Right renal pelvis (tissue), 4 donors: Measurements from ENCODE around the gene GRB10. TPM values are rescaled to one million over a fixed set of nuclear protein-coding genes. Genes with fewer than 3 reads are reported as not detected.

Experiments used
- DNase-seq, 4 donors: peaks; one replicate each; pipeline ENCODE4 v3.0.0-alpha.2; 2013; ENCODE audit warnings: low read depth in 4 of 4, low spot score in 3 of 4, missing footprints in 1 of 4
- polyA plus RNA-seq, 4 donors: library from polyadenylated mRNA; unstranded; fragments of 120-200 nt; gene quantifications; one replicate each; pipeline ENCODE4 v1.2.1, GENCODE V29; 2013; ENCODE audit not compliant: insufficient read length in 4 of 4

The GRB10 gene
- polyA plus RNA-seq: 10 to 100 TPM; 31.4 to 40.4 (median 32.4) TPM

DNA sequence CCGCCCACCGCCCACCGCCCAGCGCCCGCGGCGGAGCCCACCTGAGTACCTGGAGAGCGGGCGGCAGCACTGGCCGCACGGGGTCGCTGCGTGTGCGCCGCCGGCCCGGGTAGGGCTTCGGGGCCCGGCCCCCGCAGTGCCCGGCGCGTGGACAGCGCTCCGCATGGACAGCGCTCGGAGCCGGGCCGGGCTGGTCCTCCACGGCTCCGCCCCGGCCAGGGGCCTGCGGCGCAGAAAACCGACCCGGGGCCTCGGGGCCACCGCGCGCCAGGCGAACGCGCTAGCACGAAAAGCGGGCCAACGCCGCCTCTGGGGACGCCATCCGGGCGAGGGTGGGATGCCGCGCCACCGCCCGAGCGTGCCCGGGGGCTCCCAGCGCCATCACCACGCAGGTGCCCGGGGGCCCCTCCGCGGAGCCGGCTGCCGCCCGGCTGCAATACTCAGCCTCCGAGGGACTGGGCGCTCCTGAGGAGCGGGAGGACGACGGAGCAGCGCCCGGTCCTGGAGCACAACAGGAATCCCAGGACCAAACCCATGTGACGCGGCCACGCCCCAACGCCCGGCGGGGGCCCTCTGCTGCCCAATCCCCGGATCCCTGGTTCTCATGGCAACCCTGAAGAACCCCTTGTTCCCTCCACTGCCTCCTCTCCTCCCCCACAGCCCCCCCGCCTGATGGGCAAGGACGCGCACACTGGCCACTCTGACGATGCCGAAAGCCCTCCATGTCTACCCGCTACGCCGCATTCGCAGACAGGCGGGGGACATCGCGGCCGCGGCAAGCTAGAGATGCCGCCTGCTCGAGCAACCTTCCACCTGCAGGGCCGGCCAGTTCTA lies at the start of gene GRB10:
Gene GRB10 (minus strand): TSS at position 522 of the 834 bp plus-strand sequence. CDS start 50,574 bp downstream, outside the sequence.
- DNase-seq: no peak

DNA sequence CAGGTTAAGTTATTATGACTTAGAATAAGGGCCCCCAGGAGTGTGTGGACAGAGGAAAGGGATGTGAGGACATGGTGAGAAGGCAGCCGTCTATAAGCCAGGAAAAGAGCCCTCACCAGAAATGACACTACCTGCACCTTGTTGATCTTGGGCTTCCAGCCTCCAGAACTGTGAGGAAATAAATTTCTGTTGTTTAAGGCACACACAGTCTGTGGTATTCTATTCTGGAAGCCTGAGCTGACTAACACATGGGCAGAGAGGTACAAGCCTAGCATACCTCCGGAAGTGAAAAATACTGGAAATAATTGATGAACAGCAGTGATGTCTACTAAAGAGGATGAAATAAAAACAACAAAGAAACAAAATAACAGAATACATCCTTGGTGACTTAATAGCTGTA lies 46.1 kb upstream of the GRB10 start:
- DNase-seq: no peak

DNA sequence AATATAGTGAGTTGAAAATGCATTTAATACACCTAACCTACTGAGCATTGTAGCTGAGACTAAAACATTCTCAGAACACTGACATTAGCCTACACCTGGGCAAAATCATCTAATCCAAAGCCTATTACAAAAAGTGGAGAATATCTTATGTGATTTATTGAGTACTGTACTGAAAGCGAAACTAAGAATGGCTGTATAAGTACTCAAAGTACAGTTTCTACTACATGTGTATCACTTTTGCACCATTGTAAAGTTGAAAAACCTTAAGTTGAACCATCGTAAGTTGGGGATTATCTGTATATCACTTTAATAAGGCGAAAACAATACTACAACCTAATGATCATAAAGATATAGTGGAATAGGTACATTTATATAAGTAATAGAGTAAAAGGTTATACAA lies 45.4 kb upstream of the GRB10 start:
- DNase-seq: no peak

DNA sequence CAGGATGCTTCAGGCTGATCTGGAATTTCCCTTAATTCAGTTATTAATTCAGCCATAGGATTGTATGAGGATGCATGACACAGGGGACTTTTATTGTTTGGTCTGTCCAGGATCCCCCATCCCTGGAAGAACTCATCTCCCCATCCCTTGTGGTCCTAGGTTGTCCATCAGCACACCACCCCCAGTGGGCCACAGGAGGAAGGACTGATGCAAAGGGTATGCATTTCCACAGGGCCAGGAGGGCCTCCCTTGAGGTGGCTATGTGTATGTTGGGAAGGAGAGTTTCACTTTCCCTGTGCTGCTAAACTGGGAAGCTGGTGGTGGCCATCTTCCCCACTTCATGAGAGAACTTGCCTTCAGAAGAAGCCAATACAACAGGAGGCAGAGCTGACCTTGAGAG lies 44.6 kb upstream of the GRB10 start:
- DNase-seq: no peak

DNA sequence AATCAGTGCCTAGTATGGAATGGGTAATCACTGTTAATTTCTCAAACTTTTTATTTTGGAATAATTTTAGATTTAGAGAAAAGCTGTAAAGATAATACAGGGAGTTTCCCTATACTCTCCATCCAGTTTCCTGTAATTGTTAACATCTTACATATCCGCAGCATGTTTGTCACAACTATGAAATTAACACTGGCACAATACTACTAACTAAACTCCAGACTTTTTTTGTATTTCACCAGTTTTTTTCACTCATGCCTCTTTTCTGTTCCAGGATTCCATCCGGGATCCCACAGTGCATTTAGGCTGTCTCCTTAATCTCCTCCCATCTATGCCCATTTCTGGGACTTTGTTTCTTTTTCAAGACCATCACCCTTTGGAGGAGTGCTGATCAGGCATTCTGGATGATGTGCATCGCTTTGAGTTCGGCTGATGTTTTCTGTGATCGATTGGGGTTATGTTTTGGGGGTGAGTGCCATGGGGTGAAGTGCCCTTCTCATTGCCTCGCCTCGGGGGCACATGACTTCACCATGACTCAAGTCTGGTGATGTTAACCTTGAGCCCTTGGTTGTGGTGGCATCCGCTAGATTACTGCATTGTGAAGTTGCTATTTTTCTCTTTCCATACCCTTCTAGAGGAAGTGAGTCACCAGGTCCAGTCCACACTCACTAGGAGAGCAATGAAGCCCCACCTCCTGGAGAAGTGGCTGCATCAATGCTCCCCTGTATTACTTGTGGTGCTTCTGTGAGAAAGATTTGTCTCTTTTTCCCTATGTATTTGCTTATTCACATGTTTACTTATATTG lies 43.9 kb upstream of the GRB10 start:
- DNase-seq: no peak

DNA sequence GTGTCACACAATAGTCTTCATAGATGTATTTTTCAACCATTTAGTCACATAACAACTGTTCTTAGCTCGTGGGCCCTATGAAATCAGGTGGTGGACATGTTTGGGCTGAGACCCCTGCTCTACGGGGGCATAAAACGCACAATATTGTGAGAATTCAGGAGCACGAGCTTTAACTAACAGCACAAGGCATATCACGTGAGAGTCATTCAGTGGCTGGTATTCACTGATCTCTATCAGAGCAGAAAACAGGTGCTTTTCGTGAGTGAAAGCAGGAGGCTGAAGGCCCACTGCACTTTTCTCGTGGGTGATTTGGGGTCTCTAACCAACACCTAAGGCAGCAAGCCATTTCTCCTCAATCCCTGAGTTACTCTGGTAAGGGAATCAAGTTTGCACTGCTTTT lies 42.8 kb upstream of the GRB10 start:
- DNase-seq: no peak

DNA sequence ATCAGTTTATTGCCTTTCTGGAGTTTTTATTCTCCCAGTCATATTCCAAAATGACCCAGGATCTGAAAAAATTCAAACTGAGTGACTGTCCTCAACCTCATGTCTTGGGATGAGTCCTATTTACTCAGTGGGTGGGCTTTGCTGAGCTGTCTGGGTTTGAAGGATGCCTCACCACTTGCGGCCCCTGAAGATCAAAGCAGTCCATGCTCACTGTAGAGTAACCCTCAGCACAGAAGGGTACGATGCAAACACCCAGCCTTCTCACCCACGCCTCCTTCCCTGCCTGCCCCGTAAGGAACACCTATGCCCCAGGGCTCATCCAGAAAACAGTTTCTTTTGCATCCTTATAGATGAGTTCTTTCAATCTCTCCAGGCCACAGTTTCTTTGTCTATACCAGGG lies 42.2 kb upstream of the GRB10 start:
- no peak for DNase-seq

DNA sequence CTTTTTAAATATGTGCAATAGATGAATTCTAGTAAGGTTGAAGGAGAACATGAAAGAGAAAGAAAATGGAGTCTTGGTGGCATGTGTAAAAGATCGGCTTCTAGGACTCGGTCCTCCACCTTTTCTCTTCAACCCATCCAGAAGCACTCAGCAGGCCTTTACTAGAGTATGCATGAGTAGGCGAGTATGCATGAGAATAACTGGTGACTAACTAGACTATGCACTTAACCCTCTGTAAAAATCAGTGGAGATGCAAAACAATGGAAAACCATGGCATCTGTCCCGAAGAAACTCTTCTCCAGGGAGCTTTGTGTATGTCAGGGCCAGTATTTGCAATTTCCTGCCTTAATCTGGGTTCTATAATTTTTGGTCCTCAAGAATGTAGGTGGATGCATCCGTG lies 40.0 kb upstream of the GRB10 start:
- no peak for DNase-seq

DNA sequence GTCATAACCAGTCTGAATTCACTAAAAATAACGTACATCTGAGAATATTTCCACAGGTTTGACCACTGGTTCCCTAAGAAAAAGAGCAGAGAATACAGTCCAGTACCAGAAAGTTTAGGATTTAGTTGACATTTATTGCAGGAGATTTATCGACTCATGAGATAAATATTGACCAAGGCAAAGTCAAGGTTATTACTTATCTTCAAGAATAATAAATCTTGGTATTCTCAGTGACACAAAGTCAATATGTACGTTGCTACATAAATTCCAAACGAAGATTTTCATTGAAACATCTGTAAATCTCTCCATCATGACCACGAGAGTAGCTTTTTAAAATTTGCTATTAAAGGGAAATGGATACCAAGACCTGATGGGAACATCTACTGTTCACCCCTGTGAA lies 39.4 kb upstream of the GRB10 start:
- DNase-seq: no peak

DNA sequence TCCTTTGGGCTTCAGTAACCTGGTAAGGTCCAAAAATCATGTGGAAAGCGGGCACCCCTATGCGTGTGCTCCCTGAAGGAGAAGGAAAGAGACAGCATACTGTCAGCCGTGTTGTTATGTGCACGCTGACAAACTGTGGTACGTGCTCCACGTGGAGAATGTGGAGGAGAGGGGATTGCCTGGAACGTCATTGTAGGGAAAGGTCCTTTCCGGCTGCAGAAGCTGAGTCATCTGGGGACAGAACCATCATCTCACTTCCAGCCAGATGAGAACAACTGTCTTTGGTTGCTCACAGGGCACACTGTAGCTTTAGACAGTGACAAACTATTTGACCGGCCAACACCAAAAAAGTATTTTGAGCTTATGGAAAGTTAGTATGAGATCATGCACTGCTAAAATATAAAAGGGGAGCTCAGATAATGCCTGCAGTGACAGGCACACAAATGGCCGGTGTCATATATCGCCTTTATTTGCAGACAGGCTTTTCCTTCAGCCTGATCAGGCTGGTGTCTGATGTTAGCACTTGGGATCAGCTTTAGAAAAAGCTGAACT lies 38.8 kb upstream of the GRB10 start:
- no peak for DNase-seq

DNA sequence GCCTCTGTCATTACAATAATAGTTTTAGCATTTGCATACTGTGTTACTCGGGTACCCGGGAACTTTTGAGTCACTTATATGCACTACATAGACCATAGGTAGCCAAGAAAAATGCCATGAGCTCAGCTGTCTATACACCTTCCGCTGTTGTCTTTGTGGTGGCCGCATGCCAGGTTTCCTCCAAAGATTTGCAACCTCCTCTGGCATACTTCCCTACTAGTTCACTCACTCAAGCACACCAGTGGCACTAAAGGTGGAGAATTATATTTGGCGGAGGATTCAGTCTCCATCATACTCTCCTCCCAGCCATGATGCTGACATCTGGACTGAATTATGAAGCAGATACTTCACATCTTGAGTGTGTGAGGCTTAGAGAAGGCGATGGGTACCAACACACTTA lies 35.6 kb upstream of the GRB10 start:
- no peak for DNase-seq

DNA sequence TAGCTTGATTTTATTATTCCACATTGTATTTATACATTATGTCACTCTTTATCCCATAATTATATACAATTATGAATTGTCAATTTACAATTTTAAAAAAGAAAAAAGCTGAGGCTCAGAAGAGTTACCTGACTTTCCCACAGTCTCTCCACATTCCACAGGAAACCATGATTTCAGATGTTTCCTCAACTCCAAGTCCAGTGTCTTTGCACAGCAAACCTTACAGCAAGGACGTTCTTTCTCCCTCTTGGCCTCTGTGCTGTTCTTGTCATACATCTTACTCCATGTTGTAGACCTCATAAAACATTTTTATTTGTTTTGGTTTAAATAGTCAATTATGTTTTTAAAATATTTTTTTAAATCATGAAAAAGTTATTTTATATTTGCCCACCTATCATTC lies 34.9 kb upstream of the GRB10 start:
- DNase-seq: no peak

DNA sequence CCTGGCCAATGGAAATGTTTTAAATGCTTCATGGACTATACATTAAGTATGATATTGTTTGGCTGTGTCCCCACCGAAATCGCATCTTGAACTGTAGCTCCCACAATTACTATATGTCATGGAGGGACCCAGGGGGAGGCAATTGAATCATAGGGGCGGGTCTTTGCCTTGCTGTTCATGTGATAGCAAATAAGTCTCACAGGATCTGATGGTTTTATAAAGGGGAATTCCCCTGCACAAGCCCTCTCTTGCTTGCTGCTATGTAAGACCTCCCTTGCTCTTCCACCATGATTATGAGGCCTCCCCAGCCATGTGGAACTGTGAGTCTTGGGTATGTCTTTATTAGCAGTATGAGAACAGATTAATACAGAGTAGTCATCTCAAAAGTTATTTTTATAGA lies 32.4 kb upstream of the GRB10 start:
- DNase-seq: no peak

DNA sequence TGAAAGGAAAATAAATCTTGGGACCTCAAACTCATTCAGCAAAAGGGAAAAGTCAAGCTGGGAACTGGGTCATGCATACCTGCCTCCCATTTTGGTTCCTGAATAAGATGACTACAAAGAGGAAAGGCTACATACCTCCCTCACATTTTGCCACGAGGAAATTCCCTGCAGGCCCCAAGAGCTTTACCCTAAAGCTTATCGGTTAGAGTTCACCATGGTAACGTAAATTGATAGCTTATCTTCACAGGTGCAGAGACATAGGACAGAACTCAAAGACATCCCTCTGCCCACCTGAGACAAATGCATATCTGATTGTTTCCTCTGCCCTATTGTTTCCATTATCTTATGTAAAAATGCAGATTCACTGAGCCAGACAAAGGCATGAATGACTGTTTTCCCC lies 31.5 kb upstream of the GRB10 start:
- DNase-seq: no peak

DNA sequence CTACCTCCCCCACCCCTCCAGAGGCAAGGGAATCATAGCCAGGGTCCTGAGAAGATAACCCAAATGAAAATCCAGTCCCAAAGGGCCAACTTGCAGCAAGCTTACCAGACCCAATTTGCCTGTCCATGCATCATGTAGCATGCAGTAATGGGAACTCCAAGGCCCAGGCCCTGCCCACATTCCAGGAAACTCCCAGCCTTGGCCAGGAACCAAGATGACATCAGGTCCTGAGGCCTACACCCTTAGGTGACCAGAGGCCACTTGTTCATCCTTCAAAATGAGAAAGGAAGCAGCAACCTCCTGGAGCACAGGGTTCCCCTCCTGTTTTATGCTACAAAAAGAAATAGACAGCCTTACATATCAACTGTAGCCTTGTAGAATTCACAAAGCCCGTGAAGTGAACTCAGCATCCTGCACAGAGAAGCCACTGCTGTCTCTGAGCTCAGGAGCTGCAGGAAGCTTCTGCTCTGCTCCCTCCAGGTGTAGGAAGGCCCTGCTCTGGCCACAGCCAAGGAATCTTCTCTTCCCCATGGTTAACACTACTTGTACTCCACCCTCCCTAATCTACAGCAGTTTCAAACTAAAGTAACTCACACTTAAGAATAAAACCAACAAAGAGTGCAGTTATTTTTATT lies 30.3 kb upstream of the GRB10 start:
- DNase-seq: peak; percentile 21 to 59 (median 52)

DNA sequence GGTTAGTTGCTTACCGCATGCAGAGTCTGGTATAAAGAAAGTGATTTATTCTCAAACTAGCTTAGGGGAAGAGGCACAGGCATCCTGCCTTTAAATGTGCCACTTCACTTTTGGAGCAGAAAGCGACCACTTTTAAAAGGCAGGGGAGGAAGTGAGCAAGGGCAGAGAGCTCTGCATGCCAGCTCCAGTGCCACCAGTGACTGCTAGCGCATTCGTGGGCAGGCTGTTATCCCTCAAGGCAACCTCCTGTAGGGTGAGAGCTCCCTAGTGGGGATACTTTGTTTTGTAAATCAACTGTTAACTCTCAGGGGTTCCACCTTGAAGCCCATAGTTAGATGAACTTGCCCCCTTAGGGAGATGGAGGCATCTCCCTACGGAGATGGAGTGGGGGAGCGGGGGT lies 29.4 kb upstream of the GRB10 start:
- DNase-seq: no peak

DNA sequence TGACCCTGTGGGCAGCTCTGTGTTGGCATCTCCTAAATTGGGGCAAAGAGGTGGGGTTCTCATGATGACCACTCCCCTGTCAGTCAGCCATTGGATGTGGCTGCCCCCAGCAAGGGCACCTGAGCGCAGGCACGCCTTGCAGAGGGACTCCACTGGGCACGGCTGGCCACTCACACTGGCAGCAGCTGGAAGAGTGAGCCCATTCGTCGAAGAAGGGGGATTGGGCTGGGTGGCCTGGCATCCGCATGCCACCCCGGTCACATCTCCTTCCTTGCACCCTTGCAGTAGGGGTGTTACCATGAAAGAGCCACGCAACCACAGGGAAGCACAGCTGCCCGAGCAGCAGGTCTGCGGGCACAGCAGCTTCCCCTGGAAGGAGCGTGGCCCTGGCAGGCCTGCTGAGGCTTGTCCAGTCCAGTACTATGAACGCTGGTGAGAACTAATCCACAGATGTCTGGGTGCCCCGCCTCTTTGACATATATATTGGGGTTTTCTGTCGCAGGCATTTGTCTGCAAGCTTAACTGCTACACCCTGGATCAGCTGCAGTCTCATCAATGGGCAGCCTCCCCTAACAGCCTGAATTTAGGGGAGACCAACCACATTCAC lies 25.7 kb upstream of the GRB10 start:
- DNase-seq: no peak

DNA sequence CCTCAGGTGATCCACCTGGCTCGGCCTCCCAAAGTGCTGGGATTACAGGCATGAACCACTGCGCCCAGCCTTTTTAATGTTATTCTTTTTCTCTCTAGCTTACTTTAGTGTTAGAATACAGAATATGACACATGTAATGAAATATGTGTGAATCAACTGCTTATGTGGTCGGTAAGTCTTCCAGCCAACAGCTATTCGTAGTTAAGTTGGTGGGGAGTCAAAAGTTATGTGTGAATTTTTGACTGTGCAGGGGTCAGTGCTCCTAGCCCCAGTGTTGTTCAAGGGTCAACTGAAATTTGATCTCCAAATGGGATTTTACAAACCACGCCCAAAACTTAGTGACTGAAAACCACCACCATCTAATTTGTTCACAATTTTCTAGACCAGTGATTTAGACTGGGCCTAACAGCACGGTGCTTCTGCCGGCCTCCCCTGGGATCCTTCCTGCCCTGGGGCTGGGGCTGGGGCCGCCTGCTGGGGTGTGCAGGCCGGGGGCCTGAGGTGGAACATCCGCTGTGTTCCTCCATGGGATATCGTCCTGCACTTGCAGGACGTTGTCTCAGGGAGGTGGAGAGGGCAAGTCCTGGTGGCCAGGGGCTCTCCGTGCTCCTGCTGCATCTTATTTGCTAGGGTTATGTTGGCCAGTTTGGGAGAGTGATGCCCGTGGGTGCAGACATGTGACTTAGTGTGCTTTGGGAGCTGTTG lies 24.5 kb upstream of the GRB10 start:
- DNase-seq: no peak

DNA sequence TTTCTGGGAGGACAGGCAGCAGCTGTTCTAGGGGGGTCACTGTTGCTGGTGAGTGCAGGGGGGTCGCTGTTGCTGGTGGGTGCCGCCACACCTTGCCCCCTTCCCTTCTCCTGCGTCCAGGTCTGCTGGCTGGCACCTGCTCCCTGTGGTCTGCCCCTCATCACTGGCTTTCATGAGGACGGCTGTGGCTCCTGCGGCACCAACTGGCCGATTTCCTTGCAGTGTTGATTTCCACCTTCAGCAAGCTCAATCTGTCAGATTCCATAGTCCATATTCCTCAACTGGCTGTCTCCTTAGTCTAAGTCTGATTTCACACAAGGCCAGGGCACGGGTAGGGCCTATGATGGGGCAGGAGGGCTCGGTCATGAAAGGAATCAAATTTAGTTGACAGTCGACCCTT lies 23.4 kb upstream of the GRB10 start:
- no peak for DNase-seq

DNA sequence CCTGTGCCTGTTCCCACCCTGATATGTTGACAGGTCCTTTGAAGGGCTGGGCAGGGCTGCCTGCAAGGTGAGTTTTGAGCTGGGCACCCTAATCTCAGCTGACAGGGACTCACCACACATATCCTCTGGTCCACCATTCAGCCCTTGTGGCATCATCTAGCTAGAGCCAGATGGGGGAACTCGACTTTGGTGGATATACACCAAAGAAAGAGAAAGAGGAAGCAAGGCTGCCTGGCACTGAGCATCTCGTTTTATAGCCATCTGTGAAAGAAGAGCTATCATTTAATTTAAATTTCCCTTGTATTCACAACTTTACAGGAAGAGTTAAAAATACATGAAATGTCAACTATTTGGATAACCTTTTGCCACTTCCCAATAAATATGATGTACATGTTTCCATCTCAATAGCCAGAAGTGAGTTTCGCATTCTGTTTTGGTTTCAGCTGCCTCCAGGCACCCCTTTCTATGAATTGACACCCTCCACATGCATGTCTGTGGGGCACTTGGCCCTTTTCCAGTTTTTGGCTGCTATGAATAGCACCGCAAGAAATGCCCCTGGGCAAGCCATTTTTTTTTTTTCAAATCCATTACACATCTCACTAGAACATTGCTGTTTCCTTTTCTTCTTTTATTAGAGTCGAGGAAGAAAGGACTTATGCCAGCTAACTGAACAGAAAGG lies 22.9 kb upstream of the GRB10 start:
- no peak for DNase-seq
